MM.1S (cell line): Measurements from ENCODE around the gene RAB37.

Experiments used
- CTCF ChIP-seq: fragments of 300-600 bp; sonication (generic); IDR thresholded peaks from 2 replicates; pipeline ENCODE4 v1.5.1; 2016; ENCODE audit warnings: antibody characterized with exemption, low read length, mixed read lengths
- EZH2 ChIP-seq: fragments of 300-600 bp; sonication (generic); optimal IDR thresholded peaks from 2 replicates; pipeline ENCODE3; 2017; ENCODE audit warnings: low read depth, mild to moderate bottlenecking, antibody characterized with exemption, low read length, mixed read lengths
- EZH2phosphoT487 ChIP-seq: fragments of 300-600 bp; sonication (generic); IDR thresholded peaks from 2 replicates; pipeline ENCODE4 v1.6.1; 2018; ENCODE audit warnings: antibody characterized with exemption, low read length

- TF ChIP-seq CTCF (no peak), EZH2 (no peak), EZH2phosphoT487 (no peak)
Measured at GRCh38 chr17:74732042-74732867, 4.8 kb upstream of the RAB37 start.
